HG03469 (cell line): ENCODE results near the gene KRT2.

ENCODE experiments used
- ATAC-seq: cut with Tn5 transposase; IDR thresholded peaks from one replicate; pipeline ENCODE4 v1.9.1; 2021; ENCODE audit warnings: mild to moderate bottlenecking, moderate library complexity, moderate number of reproducible peaks; ENCODE audit not compliant: unreplicated experiment

The KRT2 gene

GRCh38 chr12:52600941-52601481 is 51.0 kb downstream of the KRT2 start, which contains the start of gene KRT72:
TSS of gene KRT72 (minus strand) at chr12:52601463. CDS start at chr12:52601452, 11 bp downstream.
- ATAC-seq: no peak

GRCh38 chr12:52600475-52600874 is 51.5 kb downstream of the KRT2 start:
- no peak for ATAC-seq

- no peak for ATAC-seq
Observed at GRCh38 chr12:52600071-52600470, 51.9 kb downstream of the KRT2 start.

- ATAC-seq: no peak
Observed at GRCh38 chr12:52598966-52599365, 53.0 kb downstream of the KRT2 start.
